NAMALWA (cell line): Measurements from ENCODE around the gene WFS1.

Experiments used
- DNase-seq: peaks from one replicate; pipeline ENCODE4 v3.0.0-alpha.2; 2015; ENCODE audit warnings: low spot score

Gene WFS1

DNA sequence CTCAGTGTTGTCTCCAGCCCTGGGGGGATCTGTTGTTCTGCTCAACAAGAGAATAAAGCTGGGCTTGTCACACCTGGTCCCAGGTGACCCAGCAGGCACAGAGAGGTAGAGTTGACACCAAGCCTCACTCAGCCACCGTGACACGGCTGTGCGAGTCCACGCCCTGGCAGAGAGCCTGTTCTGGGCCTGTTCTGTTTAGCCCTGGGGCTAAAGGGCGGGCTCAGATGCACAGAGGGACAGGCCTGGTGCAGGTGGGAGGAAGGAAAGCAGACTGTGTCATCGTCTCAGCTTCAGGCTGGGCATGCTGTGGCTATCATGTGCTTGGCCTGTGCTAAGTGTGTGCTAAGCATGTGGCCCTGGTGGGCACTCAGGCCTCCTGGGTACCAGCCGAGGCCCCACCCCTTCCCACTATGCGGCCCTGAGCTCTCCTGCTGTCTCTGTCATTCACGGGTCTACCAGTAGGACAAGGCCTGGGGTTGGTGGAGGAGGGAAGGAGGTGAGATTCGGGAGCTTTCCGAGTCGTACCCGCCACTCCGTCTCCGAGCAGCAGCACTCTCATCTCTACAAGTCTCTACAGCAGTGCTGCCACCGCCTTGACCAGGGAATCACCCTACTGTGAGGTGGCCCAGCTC, 10.8 kb downstream of the WFS1 start:
- no peak for DNase-seq

GRCh38 chr4:6281436-6282313, 12.0 kb downstream of the WFS1 start:
- DNase-seq = no peak

- no peak for DNase-seq
These were observed 12.7 kb downstream of the WFS1 start for GRCh38 chr4:6282314-6282771.

GRCh38 chr4:6283282-6283681, 13.6 kb downstream of the WFS1 start:
- no peak for DNase-seq

GRCh38 chr4:6287017-6287788, 17.6 kb downstream of the WFS1 start:
- DNase-seq = no peak

DNA sequence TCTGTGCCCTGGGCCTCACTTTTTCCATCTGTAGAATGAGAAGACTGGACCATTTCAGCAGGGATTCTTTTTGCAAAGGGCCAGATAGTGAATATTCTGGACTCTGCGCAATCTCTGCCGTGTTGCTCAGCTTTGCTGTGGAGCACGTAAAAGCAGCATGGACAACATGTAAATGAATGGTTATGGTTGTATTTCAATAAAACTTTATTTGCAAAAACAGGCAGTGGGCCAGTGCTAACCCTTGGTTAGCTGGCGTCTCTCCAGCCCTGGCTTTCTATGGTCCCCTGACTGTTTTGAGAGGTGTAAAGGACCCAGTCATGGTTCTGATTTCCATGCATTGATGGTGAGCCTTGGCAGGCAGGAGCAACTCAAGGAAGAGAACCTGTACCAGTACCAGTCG, 18.7 kb downstream of the WFS1 start:
- no peak for DNase-seq

- DNase-seq = no peak
These were observed 19.2 kb downstream of the WFS1 start for GRCh38 chr4:6288871-6289270.

DNA sequence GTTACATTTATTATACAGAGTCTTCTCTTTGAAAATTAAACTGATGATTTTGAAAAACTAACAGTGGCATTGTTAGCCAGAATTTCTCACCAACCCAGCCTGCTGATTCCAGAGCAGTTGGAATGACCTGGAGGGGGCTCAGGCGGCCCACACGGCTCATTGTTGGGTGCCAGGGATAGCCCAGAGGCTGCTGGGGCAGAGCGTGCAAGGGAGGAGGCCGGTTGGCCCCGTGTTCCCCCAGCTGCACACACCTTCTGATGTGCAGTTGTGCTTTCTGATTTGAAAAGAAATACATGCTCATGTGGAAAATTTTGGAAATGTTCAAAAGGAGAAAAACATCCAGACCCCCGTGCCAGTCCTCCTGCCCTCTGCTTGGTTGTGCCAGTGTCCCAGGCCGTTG, 20.6 kb downstream of the WFS1 start:
- DNase-seq = no peak

DNA sequence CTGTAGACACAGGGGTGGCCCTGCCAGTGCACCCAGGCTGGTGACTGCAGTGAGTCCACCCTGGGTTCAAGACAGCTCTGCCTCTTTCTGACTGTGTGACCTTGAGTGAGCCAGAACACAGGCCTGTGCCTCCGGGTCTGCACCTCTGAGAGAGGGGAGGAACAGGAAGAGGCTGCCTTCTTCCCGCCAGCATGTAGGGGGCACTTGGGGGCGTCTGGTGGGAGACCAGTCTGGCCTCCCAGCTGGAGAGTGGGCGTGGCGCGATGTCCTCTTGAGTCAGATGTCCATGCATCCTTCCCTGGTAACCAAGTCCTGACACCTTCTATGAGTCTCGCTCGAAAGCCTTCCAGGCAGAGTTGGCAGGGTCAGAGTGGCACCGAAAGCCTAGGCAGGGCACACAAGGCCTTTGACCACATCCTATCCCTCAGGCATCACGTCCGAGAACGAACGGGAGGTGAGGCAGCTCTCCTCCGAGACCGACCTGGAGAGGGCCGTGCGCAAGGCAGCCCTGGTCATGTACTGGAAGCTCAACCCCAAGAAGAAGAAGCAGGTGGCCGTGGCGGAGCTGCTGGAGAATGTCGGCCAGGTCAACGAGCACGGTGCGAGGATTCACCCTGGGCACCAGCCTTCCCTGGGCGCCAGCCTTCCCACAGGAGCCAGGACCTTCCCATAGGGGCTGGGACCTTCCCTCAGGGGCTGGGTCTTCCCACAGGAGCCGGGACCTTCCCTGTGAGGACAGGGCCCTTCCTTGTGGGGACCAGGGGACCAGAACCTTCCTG, 21.3 kb downstream of the WFS1 start:
- DNase-seq = no peak

DNA sequence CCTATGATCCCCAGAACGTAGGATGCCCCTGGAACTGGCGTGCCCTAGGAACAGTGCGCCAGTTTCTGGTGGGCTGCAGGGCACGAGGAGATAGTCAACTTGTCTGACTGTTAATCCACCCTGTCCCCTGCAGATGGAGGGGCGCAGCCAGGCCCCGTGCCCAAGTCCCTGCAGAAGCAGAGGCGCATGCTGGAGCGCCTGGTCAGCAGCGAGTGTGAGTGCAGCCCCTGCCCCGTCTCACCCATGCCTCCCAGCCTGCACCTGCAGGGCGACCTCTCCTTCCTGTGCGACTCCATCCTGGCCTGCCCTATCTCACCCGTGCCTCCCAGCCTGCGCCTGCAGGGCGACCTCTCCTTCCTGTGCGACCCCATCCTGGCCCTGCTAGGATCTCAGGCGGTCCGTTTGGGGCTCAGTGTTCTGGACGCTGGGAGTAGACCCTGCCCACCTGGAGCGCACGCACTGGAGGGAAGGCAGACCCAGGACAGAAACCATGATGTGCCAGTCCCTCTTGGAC, 22.2 kb downstream of the WFS1 start:
- DNase-seq = no peak

DNA sequence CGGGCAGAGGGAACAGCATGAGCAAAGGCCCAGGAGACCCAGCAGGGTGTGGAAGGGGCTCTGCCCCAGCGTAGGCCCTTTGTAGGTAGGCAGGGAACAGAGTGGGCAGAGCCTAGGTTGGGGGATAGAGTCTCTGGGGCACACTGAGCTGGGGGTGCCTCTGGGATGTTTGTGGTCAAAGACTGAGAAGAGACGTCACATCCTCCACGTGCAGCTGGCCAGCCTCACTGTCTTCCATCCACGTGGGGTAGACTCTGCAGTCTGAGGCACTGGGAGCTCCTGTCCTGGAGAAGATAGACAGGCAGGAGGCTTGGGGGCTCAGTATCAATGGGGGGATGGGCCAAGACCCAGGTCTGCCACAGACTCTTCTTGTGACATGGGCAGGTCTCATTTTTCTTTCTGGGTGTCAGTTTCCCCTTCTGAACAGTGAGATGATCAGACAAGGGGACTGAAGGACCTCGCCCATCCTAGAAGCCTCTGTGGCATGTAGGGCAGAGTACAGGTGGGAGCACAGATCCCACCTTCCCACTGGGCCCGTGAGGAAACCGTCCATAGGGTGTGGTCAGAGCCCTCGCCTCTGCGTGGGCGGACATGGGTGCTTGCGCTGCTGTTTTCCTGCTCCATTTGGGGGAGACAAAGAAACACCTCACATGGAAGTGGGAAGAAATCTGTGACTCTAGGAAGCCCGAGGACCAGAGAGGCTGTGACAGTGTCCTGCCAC, 22.9 kb downstream of the WFS1 start:
- no peak for DNase-seq

DNA sequence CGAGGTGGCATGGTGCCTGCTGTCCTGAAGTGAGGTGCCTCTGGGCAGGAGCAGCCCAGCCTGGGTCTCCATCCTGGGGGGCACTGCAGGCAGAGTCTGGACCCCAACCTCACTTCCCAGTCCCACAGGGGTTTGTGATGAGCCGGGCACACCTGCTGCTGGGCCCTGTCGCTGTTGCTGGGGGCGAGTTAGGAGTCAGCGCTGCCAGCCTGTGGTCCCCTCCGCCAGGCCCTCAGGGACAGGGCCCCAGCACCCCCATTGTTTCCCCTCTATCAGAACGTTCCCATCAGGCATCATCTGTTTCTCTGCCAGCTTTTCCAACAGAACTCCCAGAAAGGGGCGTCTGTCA, 23.4 kb downstream of the WFS1 start:
- DNase-seq = no peak

- DNase-seq = no peak
These were observed 24.0 kb downstream of the WFS1 start for GRCh38 chr4:6293661-6294060.

- DNase-seq = no peak
These were observed 25.2 kb downstream of the WFS1 start for GRCh38 chr4:6294705-6295421.

- DNase-seq = no peak
These were observed 25.8 kb downstream of the WFS1 start for GRCh38 chr4:6295495-6295894.

DNA sequence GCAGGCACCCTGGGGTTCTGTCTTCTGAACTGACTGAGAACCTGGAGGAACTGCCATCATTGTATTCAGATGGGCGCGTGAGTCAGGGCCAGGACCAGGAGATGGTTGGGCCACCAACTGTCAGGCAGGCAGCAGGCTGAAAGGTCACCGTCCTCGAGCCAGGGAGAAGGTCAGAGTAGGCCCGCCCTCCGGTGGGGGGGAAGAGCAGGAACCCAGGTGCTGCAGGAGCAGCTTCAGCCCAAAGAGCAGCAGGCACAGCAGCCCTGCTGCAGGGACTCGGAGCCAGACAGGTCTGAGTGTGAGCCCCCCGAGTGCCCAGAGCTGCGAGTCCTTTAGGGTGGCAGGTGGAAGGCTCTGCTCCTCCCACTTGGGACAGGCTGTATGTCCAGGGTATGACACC, 26.4 kb downstream of the WFS1 start:
- DNase-seq = no peak

- no peak for DNase-seq
These were observed 27.7 kb downstream of the WFS1 start for GRCh38 chr4:6297266-6297815.

GRCh38 chr4:6298035-6298434, 28.4 kb downstream of the WFS1 start:
- DNase-seq = no peak

DNA sequence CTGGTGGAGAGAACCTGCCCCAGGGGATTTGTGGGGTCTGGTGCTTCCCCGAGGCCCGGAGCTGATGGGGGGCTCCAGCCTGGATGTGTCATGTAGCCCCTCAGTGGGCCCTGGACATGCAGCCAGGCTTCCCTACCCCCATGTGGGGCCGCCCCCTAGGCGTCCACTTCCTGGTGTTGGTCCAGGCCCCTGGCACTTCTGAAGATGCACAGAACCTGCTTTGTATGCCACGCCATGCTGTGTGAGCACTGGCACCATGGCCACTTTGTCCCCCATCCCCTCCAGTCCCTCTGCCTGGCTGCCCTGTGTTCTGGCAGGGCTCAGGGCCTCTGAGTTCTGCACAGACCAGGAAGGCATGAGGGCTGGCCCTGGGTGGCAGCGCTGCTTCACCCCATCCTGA, 29.2 kb downstream of the WFS1 start:
- DNase-seq = no peak

DNA sequence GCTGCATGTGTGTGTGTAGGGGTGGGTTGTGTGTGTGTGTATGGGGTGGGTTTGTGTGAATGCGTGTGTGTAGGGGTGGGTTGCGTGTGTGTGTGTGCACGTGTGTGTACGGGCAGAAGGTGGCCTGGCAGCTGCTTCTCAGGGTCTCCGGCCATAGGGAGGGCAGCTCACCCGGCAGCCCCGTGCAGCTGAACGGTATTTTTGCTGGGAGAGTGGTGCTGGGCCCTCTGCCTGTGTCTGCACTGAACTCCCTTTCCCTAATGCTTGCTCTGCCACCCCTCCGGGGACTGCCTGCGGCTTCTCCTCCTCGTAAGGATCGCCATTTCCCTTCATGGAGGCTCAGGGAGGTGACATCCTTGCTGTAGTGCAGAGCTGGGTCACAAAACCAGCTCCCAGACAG, 30.2 kb downstream of the WFS1 start:
- DNase-seq = no peak
